ENCODE results near the gene MGME1. TPM values are rescaled to one million over a fixed set of nuclear protein-coding genes. Genes with fewer than 3 reads are reported as not detected.
"Not testable (repeated sequence)": the region's sequence is repeated elsewhere in the genome, so short reads cannot be mapped to it uniquely, and the experiment has no call there.

MGME1 gene
- total RNA-seq, 3 donors from 2014 or later = 10.9 to 25.9 (median 22.3) TPM

DNA sequence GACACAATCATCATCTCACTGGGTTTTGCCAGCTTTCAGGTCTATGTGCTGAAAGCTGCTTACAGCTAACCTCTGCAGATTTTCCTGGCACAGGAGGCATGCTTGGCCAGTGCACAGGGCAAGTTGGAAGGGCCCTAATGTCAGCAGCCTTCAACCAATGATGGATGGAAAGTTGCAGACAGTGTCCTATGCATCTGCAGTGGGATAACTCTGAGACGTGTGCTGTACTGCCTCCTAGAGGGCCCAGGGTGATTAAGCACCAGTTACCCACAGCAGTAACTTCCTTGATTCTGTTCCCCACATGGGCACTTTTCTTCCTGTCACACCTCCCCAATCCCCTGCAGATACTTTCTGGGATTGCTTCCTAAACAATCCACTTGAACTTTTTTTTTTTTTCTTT lies 50.2 kb downstream of the MGME1 start:
- intact Hi-C loops (cut with DNase I, micrococcal nuclease) = no loop called here
- ATAC-seq (peak; percentile 82), DNase-seq (no peak)

DNA sequence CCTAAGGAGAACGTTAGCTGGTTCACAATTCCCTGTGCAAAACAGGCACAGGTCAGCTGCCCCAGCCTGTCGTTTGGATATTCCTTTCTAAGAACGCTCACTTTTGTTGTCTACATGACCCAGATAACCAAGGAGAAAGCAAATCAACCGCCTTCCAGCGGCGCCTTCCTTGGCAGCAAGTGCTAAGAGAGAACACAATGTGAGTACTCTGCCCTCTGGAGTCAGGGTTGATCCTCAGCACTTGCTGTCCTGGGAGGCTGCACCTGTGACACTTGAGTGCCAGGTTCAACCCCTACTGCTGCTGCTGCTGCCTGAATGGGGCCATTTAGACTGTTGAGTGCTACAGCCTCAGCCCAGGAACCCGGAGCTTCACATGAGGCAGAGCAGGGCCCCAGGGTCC lies 52.1 kb downstream of the MGME1 start:
- intact Hi-C loops (cut with DNase I, micrococcal nuclease) = no loop called here
- H3K4me1 ChIP-seq (ENCODE audit: low read depth) = no peaks in the 10 kb centered on the region
- no peak overlapping the region for H3K4me3 ChIP-seq
- H3K36me3 ChIP-seq (ENCODE audit: low read depth) = no peaks in the 10 kb centered on the region
- no peak for ATAC-seq
- DNase-seq = no peak
- no peaks in the 10 kb centered on the region for H3K9me3 ChIP-seq
- TF ChIP-seq, protein P1, sequence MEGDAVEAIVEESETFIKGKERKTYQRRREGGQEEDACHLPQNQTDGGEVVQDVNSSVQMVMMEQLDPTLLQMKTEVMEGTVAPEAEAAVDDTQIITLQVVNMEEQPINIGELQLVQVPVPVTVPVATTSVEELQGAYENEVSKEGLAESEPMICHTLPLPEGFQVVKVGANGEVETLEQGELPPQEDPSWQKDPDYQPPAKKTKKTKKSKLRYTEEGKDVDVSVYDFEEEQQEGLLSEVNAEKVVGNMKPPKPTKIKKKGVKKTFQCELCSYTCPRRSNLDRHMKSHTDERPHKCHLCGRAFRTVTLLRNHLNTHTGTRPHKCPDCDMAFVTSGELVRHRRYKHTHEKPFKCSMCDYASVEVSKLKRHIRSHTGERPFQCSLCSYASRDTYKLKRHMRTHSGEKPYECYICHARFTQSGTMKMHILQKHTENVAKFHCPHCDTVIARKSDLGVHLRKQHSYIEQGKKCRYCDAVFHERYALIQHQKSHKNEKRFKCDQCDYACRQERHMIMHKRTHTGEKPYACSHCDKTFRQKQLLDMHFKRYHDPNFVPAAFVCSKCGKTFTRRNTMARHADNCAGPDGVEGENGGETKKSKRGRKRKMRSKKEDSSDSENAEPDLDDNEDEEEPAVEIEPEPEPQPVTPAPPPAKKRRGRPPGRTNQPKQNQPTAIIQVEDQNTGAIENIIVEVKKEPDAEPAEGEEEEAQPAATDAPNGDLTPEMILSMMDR (IDR thresholded peaks at IDR 0.05) = no peak

More for the DNA sequence above, 50.2 kb downstream of the MGME1 start:
- Histone ChIP-seq H3K4me3 (no peak overlapping the region), H3K9me3 (no peaks in the 10 kb centered on the region), H3K36me3 (ENCODE audit: low read depth) (no peaks in the 10 kb centered on the region), H3K4me1 (ENCODE audit: low read depth) (no peaks in the 10 kb centered on the region)
- TF ChIP-seq, protein P1 (IDR thresholded peaks at IDR 0.05) = no peak

DNA sequence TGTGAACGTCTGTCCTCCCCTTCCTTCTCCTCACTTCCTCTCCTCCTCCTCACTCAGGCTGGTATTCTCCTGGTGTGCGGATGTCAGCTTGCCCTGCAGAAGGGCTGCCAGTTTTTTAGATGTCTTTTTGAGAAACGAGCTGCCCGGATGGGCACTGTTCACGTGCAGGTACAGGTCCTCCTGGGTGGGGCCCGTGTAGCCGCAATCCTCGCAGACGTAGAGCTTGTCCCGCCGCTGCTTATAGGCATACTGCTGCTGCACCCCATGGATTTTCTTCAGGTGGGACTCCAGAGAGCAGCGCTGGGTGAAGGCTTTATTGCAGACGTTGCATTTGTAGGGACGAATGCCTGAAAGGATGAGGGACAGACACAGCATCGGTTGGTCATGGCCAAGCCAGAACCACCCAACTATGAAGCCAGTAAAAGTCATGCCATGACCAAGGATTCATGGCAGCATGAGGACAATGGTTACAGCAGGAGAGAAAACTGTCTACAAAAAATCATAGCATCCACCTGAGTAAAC lies 55.8 kb downstream of the MGME1 start:
- intact Hi-C loops (cut with DNase I, micrococcal nuclease) = no loop called here
- TF ChIP-seq, protein P1 (IDR thresholded peaks at IDR 0.05) = no peak
- no peak for ATAC-seq

DNA sequence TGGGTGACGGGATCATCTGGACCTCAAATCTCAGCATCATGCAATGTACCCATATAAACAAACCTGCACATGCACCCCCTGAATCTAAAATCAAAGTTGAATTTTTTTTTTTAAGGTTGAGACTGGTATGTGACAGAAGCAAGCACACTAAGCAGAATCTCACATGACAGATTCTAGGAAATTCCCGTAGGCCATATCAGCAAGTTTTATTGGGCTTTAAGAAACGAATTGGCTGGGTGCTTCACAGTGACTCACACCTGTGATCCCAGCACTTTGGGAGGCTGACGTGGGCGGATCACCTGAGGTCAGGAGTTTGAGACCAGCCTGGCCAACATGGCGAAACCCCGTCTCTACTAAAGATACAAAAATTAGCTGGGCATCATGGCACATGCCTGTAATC lies 58.2 kb downstream of the MGME1 start:
- DNase-seq = peak in 1 of 3 donors; percentile 48
- H3K4me3 ChIP-seq; H3K4me1 ChIP-seq (ENCODE audit: low read depth); H3K9me3 ChIP-seq; H3K36me3 ChIP-seq (ENCODE audit: low read depth); intact Hi-C loops (cut with DNase I, micrococcal nuclease): not testable (repeated sequence)
- peak; percentile 73 for ATAC-seq

More for the DNA sequence above, 55.8 kb downstream of the MGME1 start:
- no peak for DNase-seq
- H3K9me3 ChIP-seq = no peaks in the 10 kb centered on the region
- no peak overlapping the region for H3K4me3 ChIP-seq
- H3K4me1 ChIP-seq (ENCODE audit: low read depth) = no peaks in the 10 kb centered on the region
- H3K36me3 ChIP-seq (ENCODE audit: low read depth) = no peaks in the 10 kb centered on the region

DNA sequence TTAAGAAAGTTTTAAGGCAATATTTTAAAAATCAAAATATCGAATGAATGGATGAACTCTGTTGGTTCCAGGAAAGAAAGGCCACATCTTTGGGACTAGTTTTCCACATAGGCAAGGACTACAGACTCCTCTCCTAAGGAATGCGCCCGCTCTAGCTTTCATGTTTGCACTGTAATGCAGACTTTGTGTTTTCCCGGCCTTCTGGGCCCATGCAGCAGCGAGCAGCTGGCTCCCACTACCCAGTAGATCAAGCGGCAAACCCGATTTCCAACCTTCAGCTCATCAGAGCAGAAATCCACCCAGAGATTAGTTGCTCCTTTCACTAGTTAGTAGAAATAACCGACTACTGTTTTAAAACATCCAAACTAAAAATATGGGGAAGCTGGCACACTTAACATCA lies 61.2 kb downstream of the MGME1 start:
- no peak for ATAC-seq
- intact Hi-C loops (cut with DNase I, micrococcal nuclease) = no loop called here

DNA sequence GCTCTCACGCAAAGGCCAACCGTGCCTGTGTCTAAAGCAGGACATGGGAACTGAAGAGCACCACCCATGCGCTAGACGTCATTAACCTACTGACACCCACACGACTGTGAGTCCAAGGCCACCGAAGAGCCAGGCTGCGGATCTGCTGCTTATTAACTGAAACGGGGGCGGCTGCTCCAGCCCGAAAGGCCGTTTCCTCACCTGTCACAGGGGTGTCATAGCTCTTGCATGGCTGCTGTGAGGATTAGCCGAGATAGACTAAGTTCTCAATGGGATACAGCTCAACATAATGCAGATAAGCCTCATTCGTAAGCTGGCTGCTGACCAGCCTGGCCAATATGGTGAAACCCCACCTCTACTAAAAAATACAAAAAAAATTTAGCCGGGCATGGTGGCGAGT lies 62.2 kb downstream of the MGME1 start:
- intact Hi-C loops (cut with DNase I, micrococcal nuclease) = no loop called here
- Histone ChIP-seq H3K9me3 (no peaks in the 10 kb centered on the region), H3K36me3 (ENCODE audit: low read depth) (no peaks in the 10 kb centered on the region), H3K4me3 (no peak overlapping the region), H3K4me1 (ENCODE audit: low read depth) (peaks cover 33% of the 10 kb centered on the region)
- no peak for DNase-seq
- ATAC-seq = no peak
- TF ChIP-seq, protein P1 (IDR thresholded peaks at IDR 0.05) = no peak

More for the DNA sequence above, 61.2 kb downstream of the MGME1 start:
- Histone ChIP-seq H3K36me3 (ENCODE audit: low read depth) (no peaks in the 10 kb centered on the region), H3K4me1 (ENCODE audit: low read depth) (peaks cover 32% of the 10 kb centered on the region), H3K4me3 (no peak overlapping the region), H3K9me3 (no peaks in the 10 kb centered on the region)
- TF ChIP-seq, protein P1 (IDR thresholded peaks at IDR 0.05) = no peak
- no peak for DNase-seq

Data from mucosa of descending colon (tissue), 3 donors.